Measurements from ENCODE around the gene BICC1.
A peak's percentile ranks its signal among the peaks of the same experiment; 100 is the strongest.

The BICC1 gene

GRCh38 chr10:58796242-58796641, 283.6 kb downstream of the BICC1 start:
- no peak for DNase-seq

GRCh38 chr10:58796824-58797223, 284.2 kb downstream of the BICC1 start:
- DNase-seq: no peak

- no peak for DNase-seq
Measured at GRCh38 chr10:58797356-58797755, 284.7 kb downstream of the BICC1 start.

- no peak for DNase-seq
Measured at GRCh38 chr10:58802047-58802446, 289.4 kb downstream of the BICC1 start.

- DNase-seq: no peak
Measured at GRCh38 chr10:58806323-58806722, 293.7 kb downstream of the BICC1 start.

- DNase-seq: no peak
Measured at GRCh38 chr10:58806970-58807628, 294.4 kb downstream of the BICC1 start.

GRCh38 chr10:58807629-58808022, 295.0 kb downstream of the BICC1 start:
- no peak for DNase-seq

GRCh38 chr10:58810751-58811150, 298.1 kb downstream of the BICC1 start:
- no peak for DNase-seq

- DNase-seq: no peak
Measured at GRCh38 chr10:58813573-58813972, 300.9 kb downstream of the BICC1 start.

- DNase-seq: no peak
Measured at GRCh38 chr10:58817201-58817846, 304.7 kb downstream of the BICC1 start.

- no peak for DNase-seq
Measured at GRCh38 chr10:58818900-58819299, 306.2 kb downstream of the BICC1 start.

- no peak for DNase-seq
Measured at GRCh38 chr10:58820386-58820785, 307.7 kb downstream of the BICC1 start.

- no peak for DNase-seq
Measured at GRCh38 chr10:58820861-58821751, 308.4 kb downstream of the BICC1 start.

GRCh38 chr10:58821752-58822056, 309.0 kb downstream of the BICC1 start:
- DNase-seq: no peak

- DNase-seq: no peak
Measured at GRCh38 chr10:58823983-58824382, 311.3 kb downstream of the BICC1 start.

GRCh38 chr10:58824396-58824795, 311.7 kb downstream of the BICC1 start:
- no peak for DNase-seq

GRCh38 chr10:58826694-58827093, 314.0 kb downstream of the BICC1 start:
- DNase-seq: no peak

- DNase-seq: no peak
Measured at GRCh38 chr10:58827381-58827780, 314.7 kb downstream of the BICC1 start.

- DNase-seq: no peak
Measured at GRCh38 chr10:58829839-58830238, 317.2 kb downstream of the BICC1 start.

GRCh38 chr10:58830697-58831096, 318.0 kb downstream of the BICC1 start:
- DNase-seq: no peak

- DNase-seq: peak in 1 of 2 donors; percentile 35
Measured at GRCh38 chr10:58833771-58834561, 321.3 kb downstream of the BICC1 start.

GRCh38 chr10:58836176-58836700, 323.6 kb downstream of the BICC1 start:
- no peak for DNase-seq
